NCI-H2171 (cell line): ENCODE data around the gene RAB11FIP5.

ENCODE experiments used
- DNase-seq: peaks from one replicate; lab custom pipeline; 2025; lab: John Stamatoyannopoulos, UW

Gene RAB11FIP5

DNA sequence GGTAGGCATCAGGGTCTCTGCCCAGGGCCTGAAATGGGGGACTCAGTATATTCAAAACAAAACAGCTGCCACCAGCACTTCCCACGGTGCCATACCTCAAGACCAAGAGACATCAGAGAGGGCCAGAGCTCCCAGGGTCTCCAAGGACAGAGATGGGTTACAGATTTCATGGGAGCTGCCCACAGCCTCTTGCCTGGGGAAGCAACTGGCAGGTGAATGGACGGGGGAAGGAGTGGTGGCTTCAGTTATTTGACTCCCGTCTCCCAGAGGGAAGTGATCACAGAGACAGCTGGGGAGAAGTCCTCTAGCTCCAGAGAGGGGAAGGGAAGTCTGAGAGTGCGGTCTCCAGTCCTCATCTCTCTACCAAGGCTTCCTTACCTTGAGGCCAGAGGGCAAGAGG lies 25.4 kb downstream of the RAB11FIP5 start:
- no peak for DNase-seq

DNA sequence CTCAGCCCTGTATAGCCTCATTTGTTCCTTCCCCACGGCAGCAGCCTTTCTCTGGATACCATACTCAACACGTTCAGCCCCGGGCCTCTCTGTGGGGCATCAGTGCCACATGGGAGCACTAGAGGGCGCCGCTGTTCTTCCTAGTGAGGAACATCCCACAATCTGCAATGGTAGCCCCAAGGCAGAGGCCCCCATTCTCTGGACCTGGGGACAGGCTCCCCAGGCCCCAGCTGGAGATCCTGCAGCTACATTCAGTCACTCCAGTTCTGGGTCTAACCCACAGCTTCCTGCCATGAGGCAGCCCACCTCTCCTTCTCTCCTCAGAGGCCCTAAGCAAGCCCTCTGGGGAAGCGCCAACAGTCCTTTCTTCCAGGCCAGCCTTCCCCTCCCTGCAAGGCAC lies 27.1 kb downstream of the RAB11FIP5 start:
- peak; percentile 19 for DNase-seq

- DNase-seq: no peak
These were observed 27.8 kb downstream of the RAB11FIP5 start for GRCh38 chr2:73084971-73085370.

- DNase-seq: no peak
These were observed 28.6 kb downstream of the RAB11FIP5 start for GRCh38 chr2:73083886-73084800.

- no peak for DNase-seq
These were observed 30.0 kb downstream of the RAB11FIP5 start for GRCh38 chr2:73082523-73083410.

DNA sequence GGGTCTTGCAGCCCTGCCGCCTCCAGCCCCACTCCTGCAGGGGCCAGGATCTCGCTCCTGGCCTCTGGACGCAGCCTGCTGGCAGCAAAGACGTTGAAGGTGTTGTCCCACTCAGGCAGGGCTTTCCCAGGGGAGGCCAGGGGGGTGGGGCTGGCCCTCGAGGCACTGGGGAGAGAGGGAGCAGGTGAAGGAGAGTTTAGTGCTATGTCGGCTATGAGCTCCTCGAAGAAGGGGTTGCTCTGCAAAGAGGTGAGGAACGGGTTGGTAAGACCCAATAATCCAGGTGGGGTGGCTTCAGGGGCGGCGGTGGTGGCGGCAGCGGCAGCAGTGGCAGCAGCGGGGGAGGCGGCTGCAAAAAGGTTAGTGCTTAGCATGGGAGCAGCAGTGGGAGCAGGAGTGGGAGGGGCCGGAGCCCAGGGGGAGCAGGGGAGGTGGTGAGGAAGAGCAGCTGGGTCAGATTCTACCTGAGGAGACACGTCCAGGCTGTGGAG lies 31.5 kb downstream of the RAB11FIP5 start:
- peak; percentile 41 for DNase-seq

DNA sequence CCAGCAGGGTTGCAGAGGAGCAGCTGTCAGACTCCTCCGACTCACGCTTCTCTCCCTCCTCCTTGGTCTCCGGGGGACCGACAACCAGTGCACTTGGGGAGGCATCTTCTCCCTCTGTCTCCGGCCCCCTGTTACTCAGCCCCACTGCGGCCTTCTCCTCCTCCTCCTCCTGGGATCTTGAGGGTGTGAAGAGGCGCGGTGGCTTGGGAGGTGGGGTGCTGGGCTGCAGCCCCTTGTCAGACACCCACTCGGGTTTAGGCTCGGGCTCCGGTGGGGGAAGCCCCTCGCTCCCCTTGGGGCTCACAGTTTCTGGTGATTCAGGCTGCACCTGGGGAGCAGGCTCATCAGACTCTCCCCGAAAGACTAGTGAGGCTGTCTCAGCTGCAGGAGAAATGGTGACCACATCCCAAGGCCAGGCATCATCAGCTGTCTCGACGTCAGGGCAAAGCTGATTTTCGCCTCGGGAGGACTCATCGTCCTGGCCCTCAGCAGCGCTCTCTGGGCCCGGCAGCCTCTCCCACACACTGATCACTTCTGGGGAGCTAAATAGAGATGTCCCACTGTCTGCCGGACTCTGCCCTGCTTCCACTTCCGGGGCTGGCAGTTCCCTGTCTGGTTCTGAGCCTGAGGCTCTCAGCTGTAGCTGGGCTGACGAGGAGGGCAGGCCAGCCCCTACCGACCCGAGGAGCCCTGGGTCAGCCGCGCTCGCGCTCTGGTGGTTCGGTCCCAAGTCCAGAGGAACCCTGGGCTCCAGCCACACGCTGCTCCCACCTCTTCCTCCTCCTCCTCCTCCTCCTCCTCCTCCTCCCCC lies 32.2 kb downstream of the RAB11FIP5 start:
- DNase-seq: no peak

DNA sequence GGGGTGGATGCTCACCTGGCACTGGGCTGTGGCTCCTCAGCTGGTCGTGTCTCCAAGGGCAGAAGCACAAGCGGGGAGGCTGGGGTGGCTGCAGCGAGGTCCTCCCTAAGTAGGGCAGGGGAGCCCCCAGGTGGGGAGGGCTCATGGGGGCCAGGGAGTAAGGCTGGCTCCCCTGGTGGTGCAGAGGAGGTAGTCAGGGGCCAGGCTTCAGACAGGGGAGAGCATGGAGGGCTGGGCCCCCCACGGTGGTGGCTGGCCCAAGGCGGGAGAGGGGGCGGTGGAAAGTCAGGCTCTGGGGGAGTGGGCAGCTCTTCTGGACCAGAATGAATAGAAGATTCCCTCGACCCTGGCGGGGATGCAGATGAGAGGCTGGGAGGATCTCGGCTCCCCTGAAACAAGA lies 33.1 kb downstream of the RAB11FIP5 start:
- no peak for DNase-seq

DNA sequence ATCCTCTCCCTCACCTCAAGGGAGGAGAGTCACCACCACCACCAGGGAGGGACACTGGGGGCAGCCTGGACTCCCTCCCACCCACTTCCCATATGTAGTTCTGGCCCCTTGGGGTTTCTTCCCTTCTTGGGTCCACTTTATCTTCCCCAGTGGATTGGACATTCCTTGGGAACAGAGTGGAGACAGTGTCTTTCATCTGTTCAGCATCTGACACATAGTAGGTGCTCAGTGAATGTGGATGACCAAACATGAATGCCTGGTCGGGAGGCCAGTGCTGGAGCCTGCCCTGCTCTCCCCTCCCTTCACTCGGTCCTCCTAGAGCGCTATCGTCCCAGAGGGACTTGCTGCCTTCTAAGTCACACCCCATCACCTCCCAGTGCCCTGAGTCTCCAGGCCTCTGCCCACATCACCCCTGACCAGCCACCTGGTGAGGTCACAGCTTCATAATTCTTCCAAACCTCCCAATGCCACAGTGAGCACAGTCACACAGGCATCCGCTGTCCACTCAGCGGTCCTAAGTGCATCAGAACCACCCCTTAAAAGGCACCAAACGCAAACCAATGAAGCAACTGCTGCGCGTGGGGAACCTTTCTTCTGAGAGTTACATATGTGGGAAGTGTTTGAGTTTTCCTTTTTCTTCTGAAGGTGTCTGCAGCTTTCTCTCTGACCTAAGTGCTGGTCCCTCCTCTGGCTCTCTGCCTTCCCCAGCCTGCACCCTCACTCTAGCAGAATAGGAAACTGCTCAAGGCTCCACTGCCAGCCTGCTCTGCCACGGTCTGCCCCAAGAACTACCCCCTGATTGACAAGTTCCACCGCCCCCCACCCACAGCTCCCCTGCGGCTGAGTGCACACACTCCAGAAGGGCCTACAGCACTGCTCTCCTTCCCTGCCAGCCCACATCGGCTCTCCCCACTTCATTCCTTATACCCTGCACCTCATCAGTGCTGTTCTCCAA lies 34.0 kb downstream of the RAB11FIP5 start:
- no peak for DNase-seq

- DNase-seq: no peak
These were observed 35.3 kb downstream of the RAB11FIP5 start for GRCh38 chr2:73077424-73077795.

DNA sequence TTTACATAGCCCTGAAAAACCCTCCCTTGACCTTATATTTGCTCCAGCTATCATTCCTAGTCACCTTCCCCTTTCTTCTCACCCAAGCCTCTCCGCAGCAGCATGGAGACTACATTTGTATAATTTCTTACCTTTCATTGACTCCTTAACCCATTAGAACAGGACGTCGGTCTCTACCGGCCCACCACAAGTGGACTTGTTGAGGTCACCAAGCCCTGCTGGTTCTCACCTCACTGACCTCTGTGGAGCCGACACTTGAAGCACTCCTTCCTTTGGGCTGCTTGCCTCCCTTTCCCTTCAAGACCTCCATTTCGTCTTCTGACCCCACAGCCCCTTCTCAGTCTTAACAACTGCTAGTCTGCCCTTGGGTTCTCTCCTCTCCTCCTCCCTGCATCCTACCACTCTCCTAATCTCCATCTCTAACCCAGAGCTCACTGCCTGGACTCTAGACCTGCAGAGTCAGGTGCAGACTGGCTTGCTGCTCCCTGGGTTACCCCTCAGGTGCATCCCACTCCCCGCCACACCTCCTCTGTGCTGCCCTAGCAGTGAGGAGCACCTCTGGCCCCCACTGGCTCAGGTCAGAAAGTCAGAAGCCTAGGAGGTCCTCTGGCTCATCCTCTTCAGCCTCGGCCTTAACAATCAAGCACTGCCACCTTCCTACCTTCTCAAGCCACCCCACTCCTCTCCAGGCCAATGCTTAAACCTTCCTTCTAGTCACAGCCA lies 35.9 kb downstream of the RAB11FIP5 start:
- DNase-seq: no peak

DNA sequence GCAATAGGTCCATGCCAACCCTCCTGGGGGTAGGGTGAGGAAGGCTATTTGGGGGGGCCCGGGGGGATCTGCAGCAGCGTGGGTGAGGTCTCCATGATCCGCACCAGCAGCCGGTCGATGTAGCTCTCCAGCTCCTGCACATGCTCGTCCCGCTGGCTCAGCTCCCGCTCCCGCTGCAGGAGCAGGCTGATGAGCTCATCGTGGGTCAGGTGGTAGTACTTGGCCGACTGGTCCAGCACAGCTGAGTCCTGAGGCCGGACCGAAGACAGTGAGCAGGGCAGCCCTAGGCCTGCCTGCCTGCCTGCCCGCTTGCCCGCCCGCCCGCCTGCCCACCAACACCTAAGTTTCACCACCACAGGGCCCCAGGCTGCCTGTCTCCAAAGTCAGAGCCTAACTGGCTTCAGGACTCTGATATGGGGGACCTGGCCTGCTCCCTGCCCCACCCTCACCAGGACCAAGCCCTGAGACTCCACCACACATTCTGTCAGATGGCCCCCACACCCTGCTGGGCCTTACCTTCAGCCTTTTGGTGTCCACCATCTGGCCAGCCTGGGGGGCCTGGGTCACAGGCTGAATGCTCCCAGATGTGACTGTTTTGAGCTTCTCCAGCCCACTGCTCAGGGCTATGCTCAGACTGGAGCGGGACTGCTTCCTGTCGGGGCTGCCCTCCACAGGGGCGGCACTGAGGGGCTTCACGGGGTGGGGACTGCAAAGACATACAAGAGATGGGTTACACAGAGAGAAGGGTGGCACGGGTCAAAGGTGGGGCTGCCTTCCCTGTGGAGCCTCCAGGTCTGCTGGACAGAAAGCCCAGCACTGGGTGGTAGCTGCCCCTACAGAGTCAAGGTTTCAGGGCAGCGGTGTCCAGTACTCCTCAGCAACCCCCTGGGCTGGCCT lies 37.0 kb downstream of the RAB11FIP5 start:
- DNase-seq: no peak

- no peak for DNase-seq
These were observed 38.4 kb downstream of the RAB11FIP5 start for GRCh38 chr2:73074110-73075069.

DNA sequence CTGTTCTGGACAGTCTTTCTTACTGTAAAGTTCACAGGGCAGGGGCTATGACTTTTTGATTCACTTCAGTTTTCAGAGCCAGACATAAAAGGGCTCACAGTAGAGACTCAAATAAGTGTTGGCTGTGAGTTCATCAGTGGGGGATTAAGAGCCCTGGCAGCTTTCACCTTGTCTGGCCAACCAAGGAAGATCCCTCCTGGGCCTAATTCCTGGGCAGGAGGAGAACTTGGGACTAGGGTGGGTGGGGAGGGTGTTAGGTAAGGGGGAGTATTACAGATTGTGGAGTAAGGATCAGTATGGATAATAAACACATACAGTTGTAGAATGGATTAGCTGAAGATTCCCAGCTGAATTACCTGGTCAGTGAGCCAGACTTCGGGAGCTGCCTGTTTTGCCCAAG lies 40.3 kb downstream of the RAB11FIP5 start:
- no peak for DNase-seq

DNA sequence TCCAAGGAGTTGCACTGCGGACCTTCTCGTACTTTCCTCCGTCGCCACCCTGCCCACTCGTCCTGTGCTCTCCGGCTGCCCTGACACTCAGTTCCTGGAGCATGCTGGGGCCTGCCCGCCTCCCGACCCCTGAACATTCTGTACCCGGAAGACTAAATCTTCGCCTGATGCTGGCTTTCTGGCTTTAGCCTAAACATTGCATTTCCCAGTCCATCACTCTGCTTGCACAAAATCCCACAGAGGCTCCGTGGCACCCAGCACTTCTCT lies 40.7 kb downstream of the RAB11FIP5 start:
- no peak for DNase-seq

GRCh38 chr2:73071360-73072128 lies 41.2 kb downstream of the RAB11FIP5 start, which contains the start of gene SFXN5:
TSS of gene SFXN5 (minus strand) at chr2:73071712. CDS start at chr2:73071705, 7 bp downstream.
- DNase-seq: peak; percentile 88
